SK-N-MC (cell line): Measurements from ENCODE around the gene CAGE1.

Experiments
- EZH2 ChIP-seq: fragments of 200-600 bp; sonication (generic); IDR thresholded peaks from one replicate; pipeline ENCODE4 v1.6.1; 2017; ENCODE audit warnings: antibody characterized with exemption
- POLR2AphosphoS5 ChIP-seq: IDR thresholded peaks from 2 replicates; pipeline ENCODE4 v1.6.1; 2012; ENCODE audit warnings: mild to moderate bottlenecking, low read depth, low read length, borderline replicate concordance

DNA sequence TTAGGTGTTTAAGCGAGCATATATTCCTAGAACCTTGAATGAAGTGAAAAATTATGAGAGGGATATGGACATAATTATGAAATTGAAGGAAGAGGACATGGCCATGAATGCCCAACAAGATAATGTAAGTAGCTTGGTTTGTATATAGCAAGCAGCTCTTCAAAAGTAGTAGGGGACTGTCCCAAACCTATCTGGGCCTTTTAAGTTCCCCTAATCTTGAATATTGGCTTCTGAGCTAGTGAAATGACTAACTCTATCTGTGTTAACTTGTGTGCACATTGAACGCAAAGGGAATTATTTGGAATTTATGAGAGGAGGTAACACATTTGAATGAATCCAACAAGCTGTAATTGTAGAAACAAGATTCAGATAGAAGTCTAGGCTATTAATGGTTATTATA, 21.8 kb upstream of the CAGE1 start:
- TF ChIP-seq POLR2AphosphoS5 (no peak), EZH2 (no peak)
